AG09309 (cell line): ENCODE results near the gene ATG2A.

Experiments
- DNase-seq: peaks from one replicate; pipeline ENCODE4 v3.0.0-alpha.2; 2010; ENCODE audit warnings: low read depth
- H3K4me3 ChIP-seq: 2 replicates; pipeline ENCODE4 v1.5.1; 2011; ENCODE audit warnings: mild to moderate bottlenecking, low read depth, low read length, moderate library complexity; ENCODE audit not compliant: control insufficient read depth
- TF ChIP-seq, protein P1 (sequence below): IDR thresholded peaks from 2 replicates; pipeline ENCODE4 v1.5.1; 2011; ENCODE audit warnings: mild to moderate bottlenecking, low read depth, low read length, inconsistent platforms; ENCODE audit not compliant: insufficient read depth, control insufficient read depth; ENCODE audit errors: missing control alignments

ATG2A gene

DNA sequence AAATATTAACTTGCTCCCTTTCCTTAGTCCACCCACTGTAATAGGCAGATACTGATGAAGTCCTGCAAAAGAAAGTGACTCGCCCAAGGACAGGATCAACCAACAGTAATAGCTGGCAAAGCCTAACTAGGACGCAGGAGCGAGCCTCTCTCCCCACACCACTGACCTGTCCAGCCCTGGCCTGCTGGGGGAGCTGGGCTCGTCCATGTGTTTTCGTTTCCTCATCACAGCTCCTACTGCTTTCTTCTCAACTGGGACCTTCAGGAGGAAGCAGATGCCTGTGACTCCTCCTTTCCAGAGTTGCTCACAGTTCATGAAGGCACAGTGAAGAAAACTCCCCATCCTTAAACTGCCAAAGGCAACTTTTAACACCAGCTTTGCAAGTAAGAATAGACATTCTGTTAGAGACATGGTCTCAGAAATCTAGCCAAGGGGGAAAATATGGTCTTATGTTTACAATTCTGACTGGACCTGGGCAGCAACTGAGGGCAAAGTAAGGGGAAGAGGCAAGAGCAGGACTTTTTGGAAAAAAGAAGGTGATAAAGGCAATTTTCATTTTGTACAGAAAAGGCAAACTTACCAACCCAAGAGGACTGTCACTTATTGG lies 30.3 kb upstream of the ATG2A start:
- DNase-seq: no peak
- no peak overlapping the region for H3K4me3 ChIP-seq
- TF ChIP-seq, protein P1, sequence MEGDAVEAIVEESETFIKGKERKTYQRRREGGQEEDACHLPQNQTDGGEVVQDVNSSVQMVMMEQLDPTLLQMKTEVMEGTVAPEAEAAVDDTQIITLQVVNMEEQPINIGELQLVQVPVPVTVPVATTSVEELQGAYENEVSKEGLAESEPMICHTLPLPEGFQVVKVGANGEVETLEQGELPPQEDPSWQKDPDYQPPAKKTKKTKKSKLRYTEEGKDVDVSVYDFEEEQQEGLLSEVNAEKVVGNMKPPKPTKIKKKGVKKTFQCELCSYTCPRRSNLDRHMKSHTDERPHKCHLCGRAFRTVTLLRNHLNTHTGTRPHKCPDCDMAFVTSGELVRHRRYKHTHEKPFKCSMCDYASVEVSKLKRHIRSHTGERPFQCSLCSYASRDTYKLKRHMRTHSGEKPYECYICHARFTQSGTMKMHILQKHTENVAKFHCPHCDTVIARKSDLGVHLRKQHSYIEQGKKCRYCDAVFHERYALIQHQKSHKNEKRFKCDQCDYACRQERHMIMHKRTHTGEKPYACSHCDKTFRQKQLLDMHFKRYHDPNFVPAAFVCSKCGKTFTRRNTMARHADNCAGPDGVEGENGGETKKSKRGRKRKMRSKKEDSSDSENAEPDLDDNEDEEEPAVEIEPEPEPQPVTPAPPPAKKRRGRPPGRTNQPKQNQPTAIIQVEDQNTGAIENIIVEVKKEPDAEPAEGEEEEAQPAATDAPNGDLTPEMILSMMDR: no peak

DNA sequence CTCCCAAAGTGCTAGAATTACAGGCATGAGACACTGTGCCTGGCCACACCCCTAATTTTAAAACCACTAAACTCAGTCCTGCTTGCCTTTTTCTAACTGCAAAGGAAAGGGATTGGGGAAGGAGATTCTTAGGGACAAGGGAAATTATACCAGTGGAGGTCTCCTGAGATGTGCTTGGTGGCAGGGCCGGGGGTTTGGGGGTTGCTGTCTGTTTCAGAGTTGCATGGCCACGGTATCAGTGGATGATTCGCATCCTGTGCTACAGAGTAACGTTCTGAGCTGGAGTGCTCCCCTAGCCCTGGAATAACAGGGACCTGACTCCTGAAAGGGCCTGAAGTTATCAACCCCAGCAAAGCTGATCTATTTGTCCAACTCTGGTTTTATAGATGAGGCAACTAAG lies 19.5 kb upstream of the ATG2A start:
- DNase-seq: no peak
- TF ChIP-seq, protein P1: no peak
- no peak overlapping the region for H3K4me3 ChIP-seq

DNA sequence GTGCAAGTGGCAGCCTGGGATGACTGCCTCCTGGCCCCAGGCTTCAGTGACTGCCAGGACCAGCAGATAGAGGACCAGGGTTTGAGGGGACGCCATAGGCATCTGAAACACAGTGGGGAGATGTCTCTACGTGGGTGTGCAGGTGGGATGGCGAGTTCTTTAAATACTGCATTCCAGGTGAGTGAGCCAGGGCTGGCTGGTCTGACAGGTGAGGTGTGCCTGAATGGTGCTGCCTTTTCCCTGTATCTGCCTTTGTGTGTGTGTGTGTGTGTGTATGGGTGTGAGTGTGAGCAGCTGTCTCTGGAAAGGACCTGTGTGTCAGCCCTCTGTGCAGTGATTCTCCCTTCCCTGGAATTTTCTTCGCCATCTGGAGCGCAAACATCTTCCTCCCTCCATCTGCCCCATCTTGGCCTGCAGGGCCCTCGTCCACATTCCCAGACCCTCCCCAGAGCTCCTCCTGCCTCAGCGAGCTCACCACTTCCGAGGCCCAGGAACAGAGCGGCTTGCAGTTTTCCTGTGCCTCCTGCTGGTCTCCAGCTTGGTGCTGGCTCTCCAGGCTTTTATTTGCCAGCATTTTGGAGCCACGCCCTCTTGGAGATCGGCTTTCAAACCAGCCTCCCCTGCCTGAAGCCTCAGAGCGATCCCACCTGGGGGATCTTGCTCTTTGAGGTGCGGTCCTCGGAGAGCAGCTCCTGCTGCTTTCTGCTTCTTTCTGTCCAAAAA lies 18.5 kb upstream of the ATG2A start, which contains the start of gene GPHA2:
Gene GPHA2, minus strand, starts transcription at position 535 of the 723 bp plus-strand sequence. Its CDS starts 433 bp downstream, at position 102.
- DNase-seq: no peak
- TF ChIP-seq, protein P1: peak; percentile 4
- H3K4me3 ChIP-seq: no peak within 1 kb of the TSS

DNA sequence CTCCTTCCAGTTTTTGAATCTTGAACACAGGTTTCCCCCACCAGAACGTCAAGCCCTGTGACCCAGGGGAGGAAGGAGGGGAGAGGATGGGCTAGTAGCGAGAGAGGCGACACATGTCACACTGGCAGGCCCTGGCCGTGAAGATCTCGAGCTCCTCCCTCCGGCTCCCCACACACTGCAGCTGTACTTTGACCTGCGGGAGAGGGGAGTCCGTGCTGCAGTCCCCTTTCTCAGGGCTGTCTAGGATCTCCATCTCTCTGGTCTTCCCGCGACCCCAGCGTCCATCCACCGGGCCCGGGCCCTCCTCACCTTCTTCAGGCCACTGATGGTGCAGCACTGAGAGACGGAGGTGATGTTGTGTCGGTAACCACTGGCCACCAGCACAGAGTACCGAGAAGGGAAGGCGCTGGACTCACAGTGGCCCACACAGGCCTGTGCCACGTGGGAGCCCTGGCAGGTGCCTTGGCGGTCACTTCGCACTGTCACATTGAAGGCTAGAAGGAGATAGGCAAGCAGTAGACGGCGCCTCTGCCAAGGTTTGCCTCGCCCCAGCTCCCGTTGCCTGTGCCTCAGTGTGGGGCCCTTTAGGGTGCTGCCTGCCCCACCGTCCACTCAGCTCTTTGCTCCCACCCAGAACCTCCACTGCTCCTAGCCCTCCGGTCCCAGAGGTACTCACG lies 17.8 kb upstream of the ATG2A start:
- DNase-seq: no peak
- H3K4me3 ChIP-seq: no peak overlapping the region
- TF ChIP-seq, protein P1: no peak

DNA sequence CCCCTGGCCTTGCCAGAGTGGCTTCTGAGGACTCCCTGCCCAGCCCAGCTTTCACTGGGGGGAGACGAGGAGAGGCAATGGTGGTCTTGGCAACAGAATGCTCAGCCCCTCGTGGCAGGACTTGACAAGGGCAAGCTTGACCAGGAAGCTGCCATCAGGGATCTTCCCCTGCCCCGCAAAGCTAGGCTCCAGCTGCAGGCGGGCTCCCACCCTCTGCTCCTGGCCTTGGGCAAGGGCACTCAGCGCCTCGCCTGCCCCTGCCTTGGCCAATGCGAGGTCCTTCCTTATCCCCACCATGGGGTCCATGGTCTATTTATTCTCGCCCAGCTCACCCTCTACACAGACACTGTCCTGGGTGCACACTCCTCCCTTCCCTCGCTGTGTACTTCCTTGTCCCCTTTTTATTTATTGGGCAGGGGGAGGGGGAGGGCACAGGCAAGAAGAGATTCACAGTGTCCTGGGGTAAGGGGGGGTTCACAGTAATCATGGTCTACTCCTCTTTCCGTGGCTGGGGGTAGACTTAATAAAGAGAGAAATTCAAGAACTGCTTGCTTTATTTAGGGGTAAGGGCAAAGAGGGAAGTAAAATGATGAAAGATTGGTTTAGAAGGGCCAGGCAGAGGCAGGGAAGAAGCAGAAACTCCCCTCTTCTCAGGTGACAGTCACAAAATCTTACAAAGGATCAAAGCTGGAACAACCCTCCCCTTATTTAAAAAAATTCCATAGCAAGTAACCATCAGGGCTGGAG lies 17.1 kb upstream of the ATG2A start:
- DNase-seq: no peak
- H3K4me3 ChIP-seq: no peak overlapping the region
- TF ChIP-seq, protein P1: no peak

DNA sequence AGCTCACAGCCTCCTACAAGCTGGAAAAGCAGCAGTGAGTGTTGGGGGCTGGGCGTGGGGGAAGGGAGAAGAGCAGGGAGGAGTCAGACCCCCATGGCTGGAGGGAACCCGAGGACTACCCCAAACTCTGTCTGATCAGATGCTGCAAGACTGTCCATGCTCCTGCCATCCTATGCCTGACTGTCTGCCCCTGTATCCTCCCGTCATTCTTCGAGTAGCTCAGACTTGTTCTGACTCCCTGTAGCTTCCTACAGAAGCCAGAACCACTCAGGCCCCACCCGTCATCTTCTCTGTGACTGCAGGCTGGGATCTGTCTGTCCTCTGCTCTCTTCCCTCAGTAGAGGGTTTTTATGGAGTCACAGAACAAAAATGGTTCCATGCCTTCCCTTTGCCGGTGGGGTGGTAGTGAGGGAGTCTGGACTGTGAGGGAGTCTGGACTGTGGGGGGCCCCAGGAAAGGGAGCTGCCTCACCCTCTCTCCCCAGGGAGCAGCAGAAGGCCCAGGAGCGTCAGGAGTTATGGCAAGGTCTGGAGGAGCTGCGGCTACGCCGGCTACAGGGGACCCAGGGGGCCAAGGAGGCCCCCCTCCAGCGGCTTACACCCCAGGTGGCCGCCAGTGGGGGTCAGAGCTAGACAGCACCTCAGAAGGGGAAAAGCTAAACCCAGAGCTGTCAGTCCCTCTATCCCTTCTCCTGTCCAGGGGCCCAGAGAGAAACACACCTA lies 16.4 kb upstream of the ATG2A start:
- TF ChIP-seq, protein P1: no peak
- H3K4me3 ChIP-seq: no peak overlapping the region
- DNase-seq: no peak
